AG04450 (cell line): ENCODE measurements around the gene FAM32A. TPM values are rescaled to one million over a fixed set of nuclear protein-coding genes. Genes with fewer than 3 reads are reported as not detected.

Experiments
- CTCF ChIA-PET: fragments of 300-600, 350-600 bp; formaldehyde crosslinking; extraction: SDS; loops from one replicate; lab custom pipeline; 2022; ENCODE audit warnings: antibody characterized with exemption, inconsistent platforms; lab: Charles Lee
- POLR2A ChIA-PET: fragments of 350-600 bp; formaldehyde crosslinking; extraction: SDS; loops from one replicate; lab custom pipeline; 2021; ENCODE audit warnings: antibody characterized with exemption, inconsistent platforms; lab: Yijun Ruan, JAX
- DNase-seq: peaks from one replicate; pipeline ENCODE4 v3.0.0-alpha.2; 2011; ENCODE audit warnings: low read depth, low spot score
- H3K27ac ChIP-seq: one replicate; pipeline ENCODE4 v1.5.1; 2012; ENCODE audit warnings: low read depth, low read length, control low read depth
- H3K27me3 ChIP-seq: one replicate; pipeline ENCODE4 v1.6.0; 2012; ENCODE audit warnings: low read length; ENCODE audit not compliant: control insufficient read depth, insufficient read depth
- H3K4me3 ChIP-seq: 2 replicates; pipeline ENCODE4 v1.5.1; 2011; ENCODE audit warnings: mild to moderate bottlenecking, low read depth, low read length, control low read depth
- H3K9me3 ChIP-seq: 2 replicates; pipeline ENCODE4 v1.5.1; 2012; ENCODE audit warnings: low read length; ENCODE audit not compliant: control insufficient read depth, insufficient read depth
- CTCF ChIP-seq: IDR thresholded peaks from 2 replicates; pipeline ENCODE4 v1.5.1; 2011; ENCODE audit warnings: low read depth, low read length, control low read depth, inconsistent platforms
- polyA plus RNA-seq: library from polyadenylated mRNA; depleted of rRNA; stranded (reverse); fragments of >200 nt; gene quantifications from 2 replicates; pipeline ENCODE4 v1.2.3, GENCODE V29; 2011

FAM32A gene
- polyA plus RNA-seq, 1 experiment, result 177 TPM

GRCh38 chr19:16207063-16207462, 21.9 kb downstream of the FAM32A start:
- Histone ChIP-seq H3K27ac (no peak overlapping the region), H3K4me3 (no peak overlapping the region), H3K27me3 (no peaks in the 10 kb centered on the region), H3K9me3 (peaks cover 5% of the 10 kb centered on the region)
- no peak for TF ChIP-seq CTCF
- POLR2A ChIA-PET, result no interaction called here
- no peak for DNase-seq
- CTCF ChIA-PET, result no interaction called here

- peaks cover 5% of the 10 kb centered on the region for H3K9me3 ChIP-seq
- CTCF ChIA-PET, result no interaction called here
- no peak overlapping the region for H3K27ac ChIP-seq
- DNase-seq, result no peak
- POLR2A ChIA-PET, result no interaction called here
- H3K4me3 ChIP-seq, result no peak overlapping the region
- no peak for TF ChIP-seq CTCF
- H3K27me3 ChIP-seq, result no peaks in the 10 kb centered on the region
Measured at GRCh38 chr19:16207490-16208025, 22.3 kb downstream of the FAM32A start.

- H3K27ac ChIP-seq, result no peak overlapping the region
- no peak for TF ChIP-seq CTCF
- POLR2A ChIA-PET, result no interaction called here
- CTCF ChIA-PET, result interaction anchor here (0.6 kb wide), 1 partner anchor 153 kb away, joined by 3 read pairs; no protein-coding TSS in a partner anchor
- DNase-seq, result no peak
- H3K27me3 ChIP-seq, result no peaks in the 10 kb centered on the region
- H3K4me3 ChIP-seq, result no peak overlapping the region
- H3K9me3 ChIP-seq, result peaks cover 5% of the 10 kb centered on the region
Measured at GRCh38 chr19:16208064-16208759, 23.0 kb downstream of the FAM32A start.

GRCh38 chr19:16208847-16209665, 23.8 kb downstream of the FAM32A start:
- no peak overlapping the region for H3K4me3 ChIP-seq
- POLR2A ChIA-PET, result no interaction called here
- DNase-seq, result no peak
- H3K9me3 ChIP-seq, result peaks cover 5% of the 10 kb centered on the region
- TF ChIP-seq CTCF, result no peak
- H3K27me3 ChIP-seq, result no peaks in the 10 kb centered on the region
- no peak overlapping the region for H3K27ac ChIP-seq
- CTCF ChIA-PET, result interaction anchor here (0.6 to 1.6 kb wide), 2 partner anchors 152 to 174 kb away, joined by 3 to 8 read pairs; no protein-coding TSS in a partner anchor
